HG03139 (cell line): ENCODE measurements around the gene TOMM40.
A peak's percentile ranks its signal among the peaks of the same experiment; 100 is the strongest.
"Not testable (repeated sequence)": the region's sequence is repeated elsewhere in the genome, so short reads cannot be mapped to it uniquely, and the experiment has no call there.

Experiments
- ATAC-seq: cut with Tn5 transposase; IDR thresholded peaks from one replicate; pipeline ENCODE4 v1.9.1; 2021; ENCODE audit not compliant: unreplicated experiment

Gene TOMM40

GRCh38 chr19:44869733-44870470 is 21.2 kb upstream of the TOMM40 start:
- ATAC-seq: no peak

GRCh38 chr19:44871809-44872208 is 19.2 kb upstream of the TOMM40 start:
- ATAC-seq: no peak

- ATAC-seq: no peak
Measured at GRCh38 chr19:44872661-44873060, 18.4 kb upstream of the TOMM40 start.

- no peak for ATAC-seq
Measured at GRCh38 chr19:44874317-44874716, 16.7 kb upstream of the TOMM40 start.

- no peak for ATAC-seq
Measured at GRCh38 chr19:44875666-44876451, 15.2 kb upstream of the TOMM40 start.

GRCh38 chr19:44876930-44877535 is 14.0 kb upstream of the TOMM40 start:
- no peak for ATAC-seq

GRCh38 chr19:44878120-44878865 is 12.8 kb upstream of the TOMM40 start:
- no peak for ATAC-seq

- no peak for ATAC-seq
Measured at GRCh38 chr19:44879309-44880065, 11.6 kb upstream of the TOMM40 start.

GRCh38 chr19:44882063-44882462 is 9.0 kb upstream of the TOMM40 start:
- ATAC-seq: no peak

- not testable (repeated sequence) for ATAC-seq
Measured at GRCh38 chr19:44882619-44883397, 8.2 kb upstream of the TOMM40 start.

- ATAC-seq: no peak
Measured at GRCh38 chr19:44883922-44884321, 7.1 kb upstream of the TOMM40 start.

- no peak for ATAC-seq
Measured at GRCh38 chr19:44884566-44884965, 6.5 kb upstream of the TOMM40 start.

GRCh38 chr19:44886141-44886540 is 4.9 kb upstream of the TOMM40 start:
- no peak for ATAC-seq

GRCh38 chr19:44887648-44888047 is 3.4 kb upstream of the TOMM40 start:
- ATAC-seq: no peak

- not testable (repeated sequence) for ATAC-seq
Measured at GRCh38 chr19:44888335-44888734, 2.7 kb upstream of the TOMM40 start.

GRCh38 chr19:44889830-44890365 is 1.2 kb upstream of the TOMM40 start:
- ATAC-seq: no peak

GRCh38 chr19:44890366-44891015 is 563 bp upstream of the TOMM40 start:
- ATAC-seq: peak; percentile 74

- ATAC-seq: no peak
Measured at GRCh38 chr19:44892932-44893331, 1.9 kb downstream of the TOMM40 start.
